Endothelial cell (in vitro differentiated cells): Measurements from ENCODE around the gene SHISA9. TPM values are rescaled to one million over a fixed set of nuclear protein-coding genes. Genes with fewer than 3 reads are reported as not detected.

Experiments used
- DNase-seq: peaks from one replicate; pipeline ENCODE4 v3.0.0; 2021; ENCODE audit warnings: low spot score
- H3K27ac Mint-ChIP-seq: one replicate; pipeline ENCODE4 v1.8.0; 2021; ENCODE audit warnings: mixed read lengths, inconsistent platforms; ENCODE audit not compliant: unreplicated experiment
- H3K27me3 Mint-ChIP-seq: one replicate; pipeline ENCODE4 v1.8.0; 2021; ENCODE audit warnings: mild to moderate bottlenecking, moderate library complexity, mixed read lengths, inconsistent platforms; ENCODE audit not compliant: unreplicated experiment
- H3K36me3 Mint-ChIP-seq: one replicate; pipeline ENCODE4 v1.8.0; 2021; ENCODE audit warnings: mild to moderate bottlenecking, low read depth, mixed read lengths, inconsistent platforms; ENCODE audit not compliant: unreplicated experiment
- H3K4me1 Mint-ChIP-seq: one replicate; pipeline ENCODE4 v1.8.0; 2021; ENCODE audit warnings: mild to moderate bottlenecking, mixed read lengths, inconsistent platforms; ENCODE audit not compliant: unreplicated experiment
- H3K4me3 Mint-ChIP-seq: one replicate; pipeline ENCODE4 v1.8.0; 2021; ENCODE audit warnings: mild to moderate bottlenecking, mixed read lengths, inconsistent platforms; ENCODE audit not compliant: unreplicated experiment
- H3K9me3 Mint-ChIP-seq: one replicate; pipeline ENCODE4 v1.8.0; 2021; ENCODE audit warnings: mixed read lengths, inconsistent platforms; ENCODE audit not compliant: unreplicated experiment
- total RNA-seq: library from RNA; stranded (reverse); fragmentation: NEBNext Ultra II Directional; extraction: Animal tissue kit (Norgen Biotek cat#: 25700); gene quantifications from one replicate; pipeline ENCODE4 v1.2.1, GENCODE V29; 2021; ENCODE audit not compliant: unreplicated experiment
- TF ChIP-seq, protein P1 (sequence below): fragments of 200-600 bp; sonication (generic); IDR thresholded peaks from one replicate; pipeline ENCODE4 v1.5.0; 2021; ENCODE audit warnings: antibody characterized with exemption; ENCODE audit not compliant: unreplicated experiment

Gene SHISA9
- total RNA-seq, 1 donor from 2014 or later, result 0.49 TPM

DNA sequence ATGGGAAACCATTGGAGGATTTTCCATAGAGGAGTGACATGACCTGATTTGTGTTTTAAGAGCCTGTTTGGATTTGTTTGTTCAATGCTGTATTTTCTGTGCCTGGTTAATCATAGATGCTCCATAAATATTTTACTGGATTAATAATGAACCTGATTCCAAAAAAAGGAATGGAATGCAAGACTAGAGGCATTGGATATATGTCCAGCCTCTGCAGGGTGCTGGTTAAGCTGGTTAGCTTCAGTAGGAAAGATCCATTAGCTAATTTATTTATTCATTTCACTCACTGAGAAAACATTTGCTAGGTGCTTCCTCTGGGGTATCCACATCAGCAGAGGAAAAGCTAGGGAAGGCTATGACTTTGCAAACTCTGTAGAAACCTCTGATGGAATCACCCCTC, 57.7 kb downstream of the SHISA9 start:
- Mint-ChIP-seq H3K4me3 (no peak overlapping the region), H3K27ac (no peak overlapping the region), H3K9me3 (no peaks in the 10 kb centered on the region), H3K36me3 (no peaks in the 10 kb centered on the region), H3K4me1 (no peaks in the 10 kb centered on the region), H3K27me3 (no peaks in the 10 kb centered on the region)
- no peak for DNase-seq
- TF ChIP-seq, protein P1, sequence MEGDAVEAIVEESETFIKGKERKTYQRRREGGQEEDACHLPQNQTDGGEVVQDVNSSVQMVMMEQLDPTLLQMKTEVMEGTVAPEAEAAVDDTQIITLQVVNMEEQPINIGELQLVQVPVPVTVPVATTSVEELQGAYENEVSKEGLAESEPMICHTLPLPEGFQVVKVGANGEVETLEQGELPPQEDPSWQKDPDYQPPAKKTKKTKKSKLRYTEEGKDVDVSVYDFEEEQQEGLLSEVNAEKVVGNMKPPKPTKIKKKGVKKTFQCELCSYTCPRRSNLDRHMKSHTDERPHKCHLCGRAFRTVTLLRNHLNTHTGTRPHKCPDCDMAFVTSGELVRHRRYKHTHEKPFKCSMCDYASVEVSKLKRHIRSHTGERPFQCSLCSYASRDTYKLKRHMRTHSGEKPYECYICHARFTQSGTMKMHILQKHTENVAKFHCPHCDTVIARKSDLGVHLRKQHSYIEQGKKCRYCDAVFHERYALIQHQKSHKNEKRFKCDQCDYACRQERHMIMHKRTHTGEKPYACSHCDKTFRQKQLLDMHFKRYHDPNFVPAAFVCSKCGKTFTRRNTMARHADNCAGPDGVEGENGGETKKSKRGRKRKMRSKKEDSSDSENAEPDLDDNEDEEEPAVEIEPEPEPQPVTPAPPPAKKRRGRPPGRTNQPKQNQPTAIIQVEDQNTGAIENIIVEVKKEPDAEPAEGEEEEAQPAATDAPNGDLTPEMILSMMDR, result no peak

DNA sequence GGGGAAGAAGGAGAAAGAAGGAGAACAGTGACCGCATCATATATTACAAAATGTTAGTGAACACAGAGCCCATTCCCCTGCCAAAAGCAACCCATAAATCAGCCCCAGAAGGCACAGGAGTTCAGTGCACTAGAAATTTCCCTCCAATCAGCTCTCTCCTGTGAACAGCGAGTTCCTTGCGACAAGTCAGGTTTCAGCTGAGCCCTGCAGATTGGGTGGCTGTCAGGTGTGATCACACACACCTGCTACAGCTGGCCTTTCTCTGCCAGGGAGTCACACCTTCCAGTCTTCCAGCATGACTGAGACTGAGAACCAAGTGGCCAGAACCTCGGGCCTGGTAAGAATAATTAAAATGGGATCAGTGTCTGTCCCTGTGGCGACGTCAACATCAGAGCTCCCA, 60.2 kb downstream of the SHISA9 start:
- Mint-ChIP-seq H3K36me3 (no peaks in the 10 kb centered on the region), H3K9me3 (no peaks in the 10 kb centered on the region), H3K27me3 (no peaks in the 10 kb centered on the region), H3K4me3 (no peak overlapping the region), H3K4me1 (no peaks in the 10 kb centered on the region), H3K27ac (no peak overlapping the region)
- TF ChIP-seq, protein P1, result no peak
- DNase-seq, result no peak

DNA sequence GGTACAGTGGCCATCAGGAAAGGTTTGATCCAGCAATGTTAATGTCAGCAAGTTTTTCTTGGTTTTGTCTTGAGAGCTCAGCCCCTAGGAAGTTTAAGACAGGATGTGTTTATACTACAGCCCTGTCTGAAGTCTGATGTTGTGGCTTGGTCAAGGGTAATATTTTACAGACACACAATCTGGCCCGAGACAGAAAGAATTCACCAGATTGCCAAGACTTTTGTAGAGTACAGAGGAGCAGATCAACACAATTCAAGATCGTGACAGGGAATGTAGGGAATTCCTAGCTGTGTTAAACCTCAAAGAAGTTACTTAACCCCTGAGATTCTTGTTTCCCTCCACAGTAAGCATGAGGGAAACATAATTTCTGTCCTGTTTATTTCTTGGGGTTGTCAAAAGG, 63.1 kb downstream of the SHISA9 start:
- H3K36me3 Mint-ChIP-seq, result no peaks in the 10 kb centered on the region
- no peaks in the 10 kb centered on the region for H3K4me1 Mint-ChIP-seq
- TF ChIP-seq, protein P1, result no peak
- H3K9me3 Mint-ChIP-seq, result no peaks in the 10 kb centered on the region
- no peak overlapping the region for H3K4me3 Mint-ChIP-seq
- no peak overlapping the region for H3K27ac Mint-ChIP-seq
- no peaks in the 10 kb centered on the region for H3K27me3 Mint-ChIP-seq
- DNase-seq, result no peak

DNA sequence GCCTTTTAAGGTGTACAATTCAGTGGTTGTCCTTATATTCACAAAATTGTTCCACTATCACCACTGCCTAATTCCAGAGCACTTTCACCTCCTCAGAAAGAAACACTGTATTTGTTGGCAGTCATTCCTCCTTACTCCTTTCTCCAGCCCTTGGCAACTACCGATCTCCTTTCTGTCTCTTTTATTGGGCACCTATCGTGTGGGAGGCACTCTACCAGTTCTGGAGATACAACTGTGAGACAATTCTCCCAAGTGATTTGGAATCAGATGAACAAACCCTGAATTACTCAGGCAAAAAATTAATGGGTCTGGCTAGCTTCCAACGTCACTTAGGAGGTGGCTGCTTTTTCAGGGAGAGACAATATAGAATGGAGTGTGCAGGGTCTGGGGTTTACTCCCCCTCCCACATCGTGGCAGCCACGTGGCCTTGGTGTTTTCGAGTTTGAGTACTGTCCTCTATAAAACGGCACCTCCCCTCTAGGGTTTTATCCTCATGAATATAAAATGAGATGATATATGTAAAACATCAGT, 63.9 kb downstream of the SHISA9 start:
- Mint-ChIP-seq H3K9me3 (no peaks in the 10 kb centered on the region), H3K4me3 (no peak overlapping the region), H3K36me3 (no peaks in the 10 kb centered on the region), H3K27me3 (no peaks in the 10 kb centered on the region), H3K27ac (no peak overlapping the region), H3K4me1 (no peaks in the 10 kb centered on the region)
- TF ChIP-seq, protein P1, result no peak
- DNase-seq, result no peak

DNA sequence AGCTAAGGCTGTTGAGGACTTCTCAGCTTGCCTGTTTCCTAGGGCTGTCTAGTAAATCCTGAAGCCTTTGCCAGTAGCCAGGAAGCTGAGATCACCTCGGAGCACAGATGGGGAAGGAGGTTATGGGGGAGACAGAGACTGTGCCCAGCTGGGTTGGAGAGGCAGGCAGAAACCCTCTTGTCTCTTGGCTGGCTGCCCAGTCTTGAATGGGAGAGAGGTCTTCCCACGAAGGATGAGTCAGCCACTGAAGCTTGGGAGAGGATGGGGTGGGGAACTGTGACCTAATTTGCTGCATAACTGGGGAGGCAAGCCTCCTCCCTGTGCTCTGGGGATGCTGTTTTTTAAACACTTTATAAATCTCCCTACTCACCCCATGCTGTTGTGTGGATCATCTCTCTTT, 69.8 kb downstream of the SHISA9 start:
- Mint-ChIP-seq H3K27me3 (no peaks in the 10 kb centered on the region), H3K36me3 (no peaks in the 10 kb centered on the region), H3K4me3 (no peak overlapping the region), H3K4me1 (no peaks in the 10 kb centered on the region), H3K27ac (no peak overlapping the region), H3K9me3 (no peaks in the 10 kb centered on the region)
- TF ChIP-seq, protein P1, result no peak
- no peak for DNase-seq
